NCI-H187 (cell line): Measurements from ENCODE around the gene MSI2.
"Not testable (repeated sequence)": the region's sequence is repeated elsewhere in the genome, so short reads cannot be mapped to it uniquely, and the experiment has no call there.

Experiments used
- DNase-seq, 2 experiments: peaks; one replicate each; lab custom pipeline; 2025; lab: John Stamatoyannopoulos, UW

MSI2 gene

GRCh38 chr17:57484826-57485565 lies 228.7 kb downstream of the MSI2 start:
- peak; percentile 60 to 89 for DNase-seq

DNA sequence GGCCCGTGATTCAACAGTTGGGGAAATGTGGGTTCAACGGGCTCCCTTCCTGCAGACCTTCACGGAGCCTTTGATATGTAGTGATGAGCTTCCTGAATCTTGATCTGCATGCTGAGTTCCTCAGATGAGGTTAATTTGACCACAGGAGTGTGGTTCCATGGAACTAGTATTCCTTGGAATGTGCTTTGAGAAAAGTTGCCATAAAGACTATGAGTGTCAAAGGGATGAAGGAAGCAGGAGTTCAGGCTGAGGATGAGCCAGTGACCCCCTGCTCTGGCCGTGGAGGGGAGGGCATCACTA lies 229.2 kb downstream of the MSI2 start:
- no peak for DNase-seq

GRCh38 chr17:57485916-57486881 lies 229.9 kb downstream of the MSI2 start:
- no peak for DNase-seq

GRCh38 chr17:57486882-57487301 lies 230.6 kb downstream of the MSI2 start:
- no peak for DNase-seq

- no peak for DNase-seq
These were observed 231.2 kb downstream of the MSI2 start for GRCh38 chr17:57487573-57487972.

GRCh38 chr17:57488856-57489255 lies 232.5 kb downstream of the MSI2 start:
- no peak for DNase-seq

GRCh38 chr17:57489321-57489720 lies 233.0 kb downstream of the MSI2 start:
- DNase-seq, result no peak

DNA sequence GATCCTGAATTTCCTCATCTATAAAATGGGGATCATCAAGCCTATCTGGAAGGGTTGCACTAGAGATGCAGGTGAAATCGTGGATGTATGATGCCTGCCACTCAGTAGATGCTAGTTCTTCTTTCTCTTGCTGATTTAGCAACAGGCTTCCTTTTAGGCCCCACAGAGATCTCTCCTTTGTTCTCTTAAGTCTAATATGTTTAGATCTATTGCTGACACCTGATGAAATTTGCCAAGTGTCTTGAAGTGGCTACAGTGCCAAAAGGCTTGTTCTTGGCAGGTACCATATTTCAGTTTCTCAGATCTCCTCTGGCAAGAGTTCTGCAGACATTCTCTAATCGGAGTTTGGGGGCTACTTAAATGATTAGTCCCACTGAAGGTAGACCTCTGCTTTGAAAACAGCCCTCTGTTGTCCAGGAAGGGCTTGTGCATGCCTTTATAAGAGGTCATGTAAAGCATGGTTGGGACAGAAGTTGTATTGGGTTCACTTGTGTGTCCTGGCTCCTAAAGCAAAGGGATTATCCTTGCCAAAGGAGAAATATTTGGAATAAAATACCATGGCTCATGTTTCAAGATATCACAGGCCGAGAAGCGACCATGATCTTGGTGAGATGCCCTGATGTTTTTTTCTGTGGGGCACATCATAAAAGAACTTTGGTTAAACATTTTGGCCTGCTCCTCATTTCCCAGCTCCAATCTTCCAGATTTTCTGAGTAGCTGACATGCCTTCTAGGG lies 234.0 kb downstream of the MSI2 start:
- no peak for DNase-seq

DNA sequence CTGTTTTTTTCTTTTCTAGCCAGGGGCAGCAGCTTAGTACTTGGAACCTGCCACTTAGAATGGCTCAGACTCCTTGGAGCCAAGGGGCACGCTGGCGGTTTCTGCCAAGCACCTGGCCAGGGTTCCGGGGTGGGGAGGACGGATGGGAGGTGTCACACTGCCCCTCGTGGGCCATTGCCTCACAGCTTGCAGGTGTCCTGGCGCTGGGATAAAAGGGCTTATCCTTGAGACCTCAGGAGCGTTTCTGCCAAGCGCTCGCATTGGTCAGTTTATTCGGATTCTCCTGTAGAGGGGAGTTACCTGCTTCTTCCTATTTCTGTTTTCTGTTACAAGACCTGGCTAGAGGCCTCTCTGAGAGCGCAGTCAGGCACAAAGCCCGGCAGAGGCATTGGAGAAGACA lies 234.6 kb downstream of the MSI2 start:
- DNase-seq, result no peak

GRCh38 chr17:57493171-57493570 lies 236.8 kb downstream of the MSI2 start:
- no peak for DNase-seq

- no peak for DNase-seq
These were observed 237.3 kb downstream of the MSI2 start for GRCh38 chr17:57493625-57494024.

DNA sequence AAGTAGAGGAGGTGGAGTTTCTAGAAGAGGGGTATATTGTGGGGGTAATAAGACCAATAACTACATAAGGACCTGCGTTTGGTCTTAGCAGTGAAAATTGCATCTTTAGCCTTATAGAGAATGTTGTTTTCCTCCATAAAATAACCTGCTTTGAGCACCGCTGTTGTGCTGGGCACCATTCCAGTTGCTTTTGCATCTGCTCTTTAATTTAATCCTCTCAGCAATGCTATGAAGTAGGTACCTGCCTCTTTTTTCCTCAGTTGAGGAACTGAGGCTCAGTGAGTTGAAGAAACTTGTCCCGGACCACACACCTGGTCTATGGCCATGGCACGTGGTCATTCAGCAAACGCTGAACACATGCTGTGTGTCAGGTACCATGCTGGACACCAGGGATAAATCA lies 238.1 kb downstream of the MSI2 start:
- no peak for DNase-seq

DNA sequence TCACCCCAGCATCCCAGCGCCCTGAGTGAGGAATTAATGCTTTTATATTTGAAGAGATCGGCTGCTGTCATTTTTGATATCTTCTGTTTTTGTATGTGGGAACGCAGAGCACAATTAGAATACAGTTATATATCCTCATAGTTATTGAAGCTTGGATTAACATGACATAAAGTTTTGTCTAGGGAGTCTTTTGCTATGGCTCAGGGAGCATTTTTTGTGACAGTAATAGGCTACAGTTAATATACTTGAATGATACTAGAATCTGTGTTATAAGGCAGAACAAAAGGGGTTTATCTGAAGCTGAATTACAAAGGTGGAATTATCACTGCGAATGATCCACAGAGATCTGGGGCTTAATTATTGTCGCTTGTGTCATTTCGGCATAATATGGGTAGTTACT lies 239.4 kb downstream of the MSI2 start:
- no peak for DNase-seq

- DNase-seq, result no peak
These were observed 240.1 kb downstream of the MSI2 start for GRCh38 chr17:57496382-57496781.

DNA sequence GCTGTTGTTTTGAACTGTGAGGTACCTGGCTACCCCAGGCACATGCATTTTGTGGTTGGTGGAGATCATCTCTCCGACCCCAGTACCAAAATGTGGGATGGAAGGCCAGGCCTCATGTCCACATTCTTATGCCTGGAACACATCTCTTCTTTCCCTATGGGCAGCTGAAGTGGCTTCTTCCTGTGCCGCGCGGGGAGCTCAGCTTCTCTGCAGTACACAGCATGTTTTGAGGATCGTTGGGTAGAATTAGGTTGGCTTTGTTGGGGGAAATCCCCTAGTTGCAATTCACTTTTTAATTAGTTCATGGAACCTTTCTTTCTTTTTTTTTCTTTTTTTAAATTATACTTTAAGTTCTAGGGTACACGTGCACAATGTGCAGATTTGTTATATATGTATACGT lies 242.1 kb downstream of the MSI2 start:
- no peak for DNase-seq

- DNase-seq, result not testable (repeated sequence)
These were observed 242.9 kb downstream of the MSI2 start for GRCh38 chr17:57499221-57499620.

DNA sequence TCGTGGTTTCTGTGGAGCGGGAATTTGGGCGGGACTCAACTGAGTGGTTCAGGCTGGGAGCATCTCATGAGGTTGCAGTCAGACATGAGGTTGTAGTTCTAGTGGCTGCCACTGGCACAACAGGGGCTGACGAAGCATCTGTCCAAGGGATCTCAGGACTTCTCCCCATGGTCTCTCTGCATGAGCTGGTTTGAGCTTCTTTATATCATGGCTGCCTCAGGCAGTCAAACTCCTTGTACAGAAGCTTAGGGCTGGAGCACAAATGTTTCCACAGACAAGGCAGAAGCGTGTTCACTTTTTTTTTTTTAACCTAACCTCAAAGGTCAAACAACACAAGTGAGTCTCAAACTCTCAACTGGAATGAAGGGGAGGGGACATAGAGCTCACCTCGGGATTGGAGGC lies 243.3 kb downstream of the MSI2 start:
- no peak for DNase-seq

DNA sequence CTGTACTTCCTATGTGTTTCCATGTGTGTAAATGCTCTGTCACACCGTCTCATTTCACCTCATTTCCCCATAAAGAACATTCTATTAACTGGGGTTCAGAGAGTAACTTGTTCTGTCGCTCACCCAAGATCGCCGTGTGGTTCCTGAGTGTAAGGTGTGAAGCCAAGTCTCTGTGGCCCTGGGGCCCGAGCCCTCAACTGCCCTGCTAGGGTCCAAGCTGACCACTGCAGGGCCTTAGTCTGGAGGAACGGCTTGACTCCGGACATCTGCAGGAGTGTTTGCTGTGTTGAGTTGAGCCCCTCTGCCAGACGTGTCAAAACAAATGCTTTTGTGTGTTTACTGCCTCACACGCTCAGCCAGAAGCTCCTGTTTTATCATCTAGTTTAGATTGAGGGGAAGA lies 244.7 kb downstream of the MSI2 start:
- DNase-seq, result no peak

- no peak for DNase-seq
These were observed 245.7 kb downstream of the MSI2 start for GRCh38 chr17:57502022-57502421.

GRCh38 chr17:57502811-57503241 lies 246.5 kb downstream of the MSI2 start:
- DNase-seq, result no peak

DNA sequence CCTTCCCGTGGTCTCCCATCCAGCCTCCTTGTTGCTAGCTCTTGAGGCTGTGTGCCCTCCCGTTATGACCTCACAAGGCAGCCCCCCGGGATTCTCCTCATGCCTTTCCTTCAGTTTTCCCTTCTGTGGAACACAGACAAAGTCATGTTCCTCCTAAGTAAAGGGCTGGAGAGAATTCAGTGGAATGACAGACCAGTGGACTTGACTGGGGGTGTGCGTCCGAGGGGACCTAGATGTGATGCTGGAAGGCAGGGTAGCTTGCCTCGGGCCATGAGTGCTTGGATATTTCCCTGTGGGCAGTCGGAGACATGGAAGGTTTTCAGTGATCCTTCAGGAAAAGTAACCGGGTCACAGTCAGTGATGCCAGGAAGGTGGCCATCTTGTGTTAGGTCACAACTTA lies 247.9 kb downstream of the MSI2 start:
- no peak for DNase-seq
